GM12878 (cell line): ENCODE measurements around the gene BTBD7. TPM values are rescaled to one million over a fixed set of nuclear protein-coding genes. Genes with fewer than 3 reads are reported as not detected.

ENCODE experiments used
- ATAC-seq: fragments of 200-7000 bp; cut with Tn5 transposase; 3 replicates; pipeline ENCODE4 v1.9.1; 2020; ENCODE audit warnings: mild to moderate bottlenecking, moderate library complexity
- BruUV-seq: library from RNA; stranded (reverse); fragments of 400-500 nt; replicated peaks from 2 replicates; lab custom pipeline; 2021; lab: Mats Ljungman, UMichigan
- CTCF ChIA-PET: fragments of 300-600 bp; sonication (Branson Sonifier 250); formaldehyde crosslinking; extraction: SDS; loops from one replicate; lab custom pipeline; 2021; ENCODE audit warnings: inconsistent platforms; lab: Yijun Ruan, JAX
- POLR2A ChIA-PET: fragments of 350-600 bp; formaldehyde crosslinking; extraction: SDS; loops from one replicate; lab custom pipeline; 2021; ENCODE audit warnings: inconsistent platforms; lab: Charles Lee
- RAD21 ChIA-PET: fragments of 300-600 bp; sonication (Branson Sonifier 250); formaldehyde crosslinking; loops from one replicate; lab custom pipeline; 2023; ENCODE audit warnings: antibody characterized with exemption; ENCODE audit not compliant: unreplicated experiment; lab: Charles Lee
- SMC1A ChIA-PET: fragments of 300-600 bp; sonication (Branson Sonifier 250); formaldehyde crosslinking; loops from one replicate; lab custom pipeline; 2023; ENCODE audit not compliant: unreplicated experiment, uncharacterized antibody; lab: Charles Lee
- DNase-seq: peaks from one replicate; pipeline ENCODE4 v3.0.0-alpha.2; 2011; ENCODE audit warnings: low read depth, low spot score
- FAIRE-seq: peaks from 3 replicates; lab custom pipeline; 2011; peaks lifted over from hg19 to GRCh38; lab: Jason Lieb, UNC
- H2AFZ ChIP-seq: 2 replicates; pipeline ENCODE4 v1.6.0; 2011; ENCODE audit warnings: low read depth, low read length, control low read depth; ENCODE audit not compliant: control insufficient read depth
- H3K27ac ChIP-seq: 2 replicates; pipeline ENCODE4 v1.5.1; 2011; ENCODE audit warnings: control low read depth; ENCODE audit not compliant: control insufficient read depth, insufficient read depth
- H3K27me3 ChIP-seq, 2 experiments: replicated peaks in 1 of 2; 2 replicates each; pipeline versions ENCODE4 v1.6.0 to v1.6.1; 2011; ENCODE audit warnings: low read length in 1 of 2; ENCODE audit not compliant: control insufficient read depth in 2 of 2, insufficient read depth in 2 of 2
- H3K36me3 ChIP-seq, 2 experiments: 2 replicates each; pipeline ENCODE4 v1.5.1; 2011; ENCODE audit warnings: low read length in 1 of 2; ENCODE audit not compliant: control insufficient read depth in 2 of 2, insufficient read depth in 2 of 2
- H3K4me1 ChIP-seq: 2 replicates; pipeline ENCODE4 v1.6.1; 2011; ENCODE audit warnings: mild to moderate bottlenecking, low read length, moderate library complexity, mixed read lengths; ENCODE audit not compliant: control insufficient read depth, insufficient read depth
- H3K4me2 ChIP-seq: 2 replicates; pipeline ENCODE4 v1.6.0; 2011; ENCODE audit warnings: control low read depth; ENCODE audit not compliant: control insufficient read depth, insufficient read depth
- H3K4me3 ChIP-seq: fragments of 200-600 bp; sonication (generic); 2 replicates; pipeline ENCODE4 v1.5.1; 2016
- H3K79me2 ChIP-seq: 2 replicates; pipeline ENCODE4 v1.6.0; 2011; ENCODE audit warnings: low read length; ENCODE audit not compliant: control insufficient read depth, insufficient read depth
- H3K9ac ChIP-seq: 2 replicates; pipeline ENCODE4 v1.8.0; 2011; ENCODE audit warnings: low read length, control low read depth, mixed read lengths; ENCODE audit not compliant: control insufficient read depth, insufficient read depth
- H3K9me3 ChIP-seq: replicated peaks from 3 replicates; pipeline ENCODE4 v1.5.1; 2011; ENCODE audit warnings: mild to moderate bottlenecking, low read length; ENCODE audit not compliant: control insufficient read depth, insufficient read depth
- H4K20me1 ChIP-seq: 2 replicates; pipeline ENCODE4 v1.6.0; 2011; ENCODE audit not compliant: control insufficient read depth, insufficient read depth
- ATF7 ChIP-seq: fragments of 450-650 bp; IDR thresholded peaks from 2 replicates; pipeline ENCODE4 v1.6.1; 2016; ENCODE audit warnings: low read depth, mild to moderate bottlenecking
- FOXK2 ChIP-seq: fragments of 450-650 bp; IDR thresholded peaks from 2 replicates; pipeline ENCODE4 v1.6.1; 2017; ENCODE audit warnings: mild to moderate bottlenecking, moderate library complexity
- MEF2A ChIP-seq: IDR thresholded peaks from 2 replicates; pipeline ENCODE4 v1.6.1; 2011; ENCODE audit warnings: low read depth, mild to moderate bottlenecking, low read length, moderate library complexity; ENCODE audit not compliant: insufficient read depth
- NFIC ChIP-seq: IDR thresholded peaks from 2 replicates; pipeline ENCODE4 v1.6.1; 2012; ENCODE audit warnings: low read depth, mild to moderate bottlenecking, inconsistent platforms, low read length, moderate library complexity
- POU2F2 ChIP-seq: IDR thresholded peaks from 3 replicates; pipeline ENCODE4 v1.6.1; 2011; ENCODE audit warnings: low read depth, mild to moderate bottlenecking, low read length, borderline replicate concordance
- RELA ChIP-seq: fragments of 450-650 bp; IDR thresholded peaks from 2 replicates; pipeline ENCODE4 v1.8.0; 2014; ENCODE audit warnings: borderline replicate concordance; ENCODE audit not compliant: partially characterized antibody
- SUZ12 ChIP-seq: fragments of 200-600 bp; sonication (generic); IDR thresholded peaks from one replicate; pipeline ENCODE4 v1.6.1; 2018; ENCODE audit warnings: antibody characterized with exemption, mild to moderate bottlenecking; ENCODE audit not compliant: unreplicated experiment
- WGBS: methylation state at CpG from one replicate; pipeline ENCODE4 v1.1.6; 2016; ENCODE audit warnings: low lambda C conversion rate; ENCODE audit not compliant: insufficient replicate concordance, insufficient coverage; ENCODE audit errors: missing lambda C conversion rate; 5-methylcytosine and 5-hydroxymethylcytosine counted together
- in situ Hi-C: fragments of 300-500 bp; cut with MboI; formaldehyde crosslinking; loops from 9 replicates; pipeline ENCODE4 v1.14.3; 2018; ENCODE audit warnings: mixed read lengths
- intact Hi-C: fragments of 100-400 bp; cut with micrococcal nuclease; formaldehyde crosslinking; loops from one replicate; pipeline ENCODE4 v1.14.2; 2022; ENCODE audit not compliant: unreplicated experiment
- polyA plus RNA-seq, 11 experiments: library from polyadenylated mRNA; depleted of rRNA in 4 of 11; unstranded in 6 of 11; stranded (reverse) in 5 of 11; fragments of >200 nt; fragmentation: Nextera tagmentation in 4 of 11; fragmentation: Illumina TruSeq in 1 of 11; extraction: Ambion mirVana in 4 of 11; extraction: Trizol in 1 of 11; gene quantifications; 1 replicate in 1 of 11; 2 replicates in 10 of 11; pipeline versions ENCODE4 v1.2.1 to v1.2.3, GENCODE V29; 2011 to 2016; ENCODE audit warnings: inconsistent platforms in 2 of 11, missing spikeins in 2 of 11, low read depth in 1 of 11
- total RNA-seq, 4 experiments: library from RNA; depleted of rRNA in 3 of 4; stranded (reverse); fragments of >200 nt in 3 of 4; fragmentation: Illumina TruSeq in 1 of 4; extraction: Trizol in 1 of 4; gene quantifications; 2 replicates each; pipeline versions ENCODE4 v1.2.1 to v1.2.3, GENCODE V29; 2013 to 2021
- TF ChIP-seq, protein P1 (sequence below): fragments of 450-650 bp; IDR thresholded peaks from 2 replicates; pipeline ENCODE4 v1.6.1; 2018; ENCODE audit warnings: borderline replicate concordance, mild to moderate bottlenecking; ENCODE audit not compliant: partially characterized antibody
- TF ChIP-seq, protein P2 (sequence below): fragments of 450-650 bp; IDR thresholded peaks from 2 replicates; pipeline ENCODE4 v1.6.1; 2016; ENCODE audit warnings: mild to moderate bottlenecking

BTBD7 gene
- total and polyA plus RNA-seq, 10 of the 15 experiments (the other 5 are each of a cell fraction or from before 2014, with no cell fraction given), result 3.6 to 17.0 (median 9.6) TPM

DNA sequence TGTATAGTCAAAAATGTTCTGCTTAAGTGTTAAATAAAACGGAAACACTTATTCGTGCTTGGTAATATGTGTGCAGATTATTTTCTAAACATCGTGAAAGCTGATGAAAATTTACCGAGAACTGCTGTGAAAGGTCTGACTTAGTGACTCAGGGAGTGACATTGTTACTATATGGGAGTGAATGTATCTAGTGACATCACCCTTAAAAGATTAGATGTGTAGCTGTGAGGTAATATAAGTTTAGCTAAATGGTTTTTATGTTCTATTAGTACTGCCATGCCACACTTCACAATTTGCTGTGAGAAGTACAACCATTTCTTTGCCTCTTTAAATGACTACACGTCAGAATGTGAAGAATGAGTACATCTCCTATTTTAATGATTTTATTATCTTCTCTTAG, 15.5 kb upstream of the BTBD7 start:
- WGBS, result 88% methylated on average over 5 of the region's 5 CpGs
- H3K4me1 ChIP-seq, result no peaks in the 10 kb centered on the region
- no peaks in the 10 kb centered on the region; the same call in 2 of the 3 replicates for H3K9me3 ChIP-seq
- ChIA-PET CTCF (interaction anchor here (0.9 to 1.2 kb wide), 2 partner anchors 10 to 34 kb away, joined by 3 to 4 read pairs; no protein-coding TSS in a partner anchor), RAD21 (no interaction called here), SMC1A (interaction anchor here (0.9 to 1.5 kb wide), 5 partner anchors 9 to 53 kb away, joined by 3 to 4 read pairs (median 3); no protein-coding TSS in a partner anchor), POLR2A (no interaction called here)
- DNase-seq, result no peak
- H3K4me2 ChIP-seq, result no peak overlapping the region
- TF ChIP-seq NFIC (no peak), POU2F2 (no peak), SUZ12 (no peak), FOXK2 (no peak), RELA (no peak)
- H2AFZ ChIP-seq, result no peak overlapping the region
- H3K4me3 ChIP-seq, result no peak overlapping the region
- intact Hi-C loops (no loop called here), in situ Hi-C loops (no loop called here)
- H3K36me3 ChIP-seq, result no peaks in the 10 kb centered on the region
- no peaks in the 10 kb centered on the region for H3K79me2 ChIP-seq
- no TSS peak for BruUV-seq
- no peak overlapping the region for H3K27ac ChIP-seq
- no peaks in the 10 kb centered on the region for H3K27me3 ChIP-seq
- ATAC-seq, result no peak
- FAIRE-seq, result no peak
- H3K9ac ChIP-seq, result no peak overlapping the region
- no peaks in the 10 kb centered on the region for H4K20me1 ChIP-seq

DNA sequence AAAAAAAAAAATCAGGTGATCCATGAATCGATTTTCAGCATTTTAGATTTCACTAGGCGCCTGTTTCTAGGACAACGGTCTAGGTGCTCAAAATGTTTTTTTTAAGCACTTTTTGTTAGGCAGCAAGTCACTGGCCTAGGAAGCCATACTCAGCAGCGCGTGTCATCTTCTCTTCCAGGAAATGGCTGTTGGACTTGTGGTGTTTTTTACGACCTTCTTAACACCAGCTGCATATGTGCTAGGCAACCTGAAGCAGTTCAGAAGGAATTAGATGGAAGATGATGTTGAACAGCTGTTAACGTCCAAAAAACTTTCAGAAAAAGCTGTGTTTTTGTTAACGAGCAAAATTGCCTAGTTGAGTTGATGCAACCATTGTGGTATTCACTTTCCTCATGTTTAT, 15.0 kb upstream of the BTBD7 start:
- no peaks in the 10 kb centered on the region for H3K36me3 ChIP-seq
- WGBS, result 38% methylated on average over 8 of the region's 8 CpGs
- H2AFZ ChIP-seq, result no peak overlapping the region
- FAIRE-seq, result no peak
- in situ Hi-C loops, result no loop called here
- ChIA-PET CTCF (interaction anchor here (0.9 to 1.2 kb wide), 2 partner anchors 9 to 34 kb away, joined by 3 to 4 read pairs; no protein-coding TSS in a partner anchor), RAD21 (no interaction called here), POLR2A (no interaction called here), SMC1A (interaction anchor here (0.9 to 1.5 kb wide), 4 partner anchors 14 to 52 kb away, joined by 3 to 4 read pairs (median 4); no protein-coding TSS in a partner anchor)
- H3K4me2 ChIP-seq, result no peak overlapping the region
- no peaks in the 10 kb centered on the region for H3K4me1 ChIP-seq
- no peak overlapping the region for H3K9ac ChIP-seq
- no peak for ATAC-seq
- H3K9me3 ChIP-seq, result no peaks in the 10 kb centered on the region; the same call in 2 of the 3 replicates
- no peak overlapping the region for H3K27ac ChIP-seq
- no peak for DNase-seq
- no peaks in the 10 kb centered on the region for H3K79me2 ChIP-seq
- H3K4me3 ChIP-seq, result no peak overlapping the region
- H3K27me3 ChIP-seq, result no peaks in the 10 kb centered on the region
- BruUV-seq, result no TSS peak
- intact Hi-C loops, result no loop called here
- H4K20me1 ChIP-seq, result no peaks in the 10 kb centered on the region
- TF ChIP-seq MEF2A (no peak), ATF7 (no peak)
- TF ChIP-seq, protein P1, sequence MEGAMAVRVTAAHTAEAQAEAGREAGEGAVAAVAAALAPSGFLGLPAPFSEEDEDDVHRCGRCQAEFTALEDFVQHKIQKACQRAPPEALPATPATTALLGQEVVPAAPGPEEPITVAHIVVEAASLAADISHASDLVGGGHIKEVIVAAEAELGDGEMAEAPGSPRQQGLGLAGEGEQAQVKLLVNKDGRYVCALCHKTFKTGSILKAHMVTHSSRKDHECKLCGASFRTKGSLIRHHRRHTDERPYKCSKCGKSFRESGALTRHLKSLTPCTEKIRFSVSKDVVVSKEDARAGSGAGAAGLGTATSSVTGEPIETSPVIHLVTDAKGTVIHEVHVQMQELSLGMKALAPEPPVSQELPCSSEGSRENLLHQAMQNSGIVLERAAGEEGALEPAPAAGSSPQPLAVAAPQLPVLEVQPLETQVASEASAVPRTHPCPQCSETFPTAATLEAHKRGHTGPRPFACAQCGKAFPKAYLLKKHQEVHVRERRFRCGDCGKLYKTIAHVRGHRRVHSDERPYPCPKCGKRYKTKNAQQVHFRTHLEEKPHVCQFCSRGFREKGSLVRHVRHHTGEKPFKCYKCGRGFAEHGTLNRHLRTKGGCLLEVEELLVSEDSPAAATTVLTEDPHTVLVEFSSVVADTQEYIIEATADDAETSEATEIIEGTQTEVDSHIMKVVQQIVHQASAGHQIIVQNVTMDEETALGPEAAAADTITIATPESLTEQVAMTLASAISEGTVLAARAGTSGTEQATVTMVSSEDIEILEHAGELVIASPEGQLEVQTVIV, result no peak
- TF ChIP-seq, protein P2, sequence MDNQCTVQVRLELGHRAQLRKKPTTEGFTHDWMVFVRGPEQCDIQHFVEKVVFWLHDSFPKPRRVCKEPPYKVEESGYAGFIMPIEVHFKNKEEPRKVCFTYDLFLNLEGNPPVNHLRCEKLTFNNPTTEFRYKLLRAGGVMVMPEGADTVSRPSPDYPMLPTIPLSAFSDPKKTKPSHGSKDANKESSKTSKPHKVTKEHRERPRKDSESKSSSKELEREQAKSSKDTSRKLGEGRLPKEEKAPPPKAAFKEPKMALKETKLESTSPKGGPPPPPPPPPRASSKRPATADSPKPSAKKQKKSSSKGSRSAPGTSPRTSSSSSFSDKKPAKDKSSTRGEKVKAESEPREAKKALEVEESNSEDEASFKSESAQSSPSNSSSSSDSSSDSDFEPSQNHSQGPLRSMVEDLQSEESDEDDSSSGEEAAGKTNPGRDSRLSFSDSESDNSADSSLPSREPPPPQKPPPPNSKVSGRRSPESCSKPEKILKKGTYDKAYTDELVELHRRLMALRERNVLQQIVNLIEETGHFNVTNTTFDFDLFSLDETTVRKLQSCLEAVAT, result no peak
- TF ChIP-seq, all 136 proteins: peak for 0
